Gastroesophageal sphincter (tissue), 3 donors: ENCODE data around the gene DCANP1.

Source experiments
- CTCF ChIP-seq, 4 experiments: fragments of 200-600 bp in 2 of 4; fragments of 450-650 bp in 2 of 4; sonication (generic) in 1 of 4; IDR thresholded peaks; one replicate each; pipeline ENCODE4 v1.5.1; 2017 to 2019; ENCODE audit warnings: antibody characterized with exemption in 4 of 4, mild to moderate bottlenecking in 2 of 4, moderate library complexity in 2 of 4
- POLR2A ChIP-seq, 2 donors: fragments of 450-650 bp; IDR thresholded peaks; one replicate each; pipeline ENCODE4 v1.6.1; 2017; ENCODE audit warnings: antibody characterized with exemption in 2 of 2, mild to moderate bottlenecking in 2 of 2, moderate library complexity in 1 of 2

- TF ChIP-seq POLR2A (IDR thresholded peaks at IDR 0.05) = no peak
- no peak for TF ChIP-seq CTCF (IDR thresholded peaks at IDR 0.05)
These were observed 29.8 kb upstream of the DCANP1 start for GRCh38 chr5:135476615-135477581.
